Ishikawa (cell line): ENCODE data around the gene CEP112.

Experiments
- CEBPB ChIP-seq: IDR thresholded peaks from 2 replicates; pipeline ENCODE4 v1.6.1; 2012
- EGR1 ChIP-seq: IDR thresholded peaks from 2 replicates; pipeline ENCODE4 v1.6.1; 2012
- FOXM1 ChIP-seq: IDR thresholded peaks from 2 replicates; pipeline ENCODE4 v1.6.1; 2012; ENCODE audit warnings: low read depth, borderline replicate concordance
- REST ChIP-seq: IDR thresholded peaks from 2 replicates; pipeline ENCODE4 v1.6.1; 2012; ENCODE audit warnings: low read depth, mild to moderate bottlenecking

DNA sequence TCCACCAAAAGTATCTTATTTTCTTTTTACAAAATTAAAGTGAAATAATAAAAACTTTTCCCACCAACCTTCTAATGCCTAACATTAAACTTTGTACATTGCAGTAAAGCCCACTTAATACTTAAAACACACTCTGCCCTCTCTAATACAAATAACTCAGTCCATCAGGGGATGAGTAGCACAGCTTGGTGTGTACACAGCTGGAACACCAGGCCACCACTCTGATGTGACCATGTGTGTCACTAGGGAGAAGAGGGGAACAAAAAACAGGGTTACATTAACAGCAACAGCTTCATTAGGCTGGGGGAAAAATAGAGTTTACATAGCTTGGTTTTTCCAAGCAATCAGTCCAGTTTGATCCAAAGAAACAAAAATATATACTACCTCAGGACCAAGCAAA is 295.0 kb downstream of the CEP112 start:
- no peak for TF ChIP-seq REST
- no peak for TF ChIP-seq CEBPB
- no peak for TF ChIP-seq EGR1
- no peak for TF ChIP-seq FOXM1
